IMR-90 (cell line): Measurements from ENCODE around the gene CKAP2L. TPM values are rescaled to one million over a fixed set of nuclear protein-coding genes. Genes with fewer than 3 reads are reported as not detected.

Experiments used
- ATAC-seq: fragments of 200-7000 bp; cut with Tn5 transposase; 2 replicates; pipeline ENCODE4 v1.9.1; 2020; ENCODE audit warnings: low read depth, mild to moderate bottlenecking, moderate library complexity
- BruUV-seq: library from RNA; stranded (reverse); fragments of 400-500 nt; replicated peaks from 2 replicates; lab custom pipeline; 2021; lab: Mats Ljungman, UMichigan
- CTCF ChIA-PET: fragments of 300-600 bp; formaldehyde crosslinking; extraction: SDS; loops from one replicate; lab custom pipeline; 2021; ENCODE audit warnings: antibody characterized with exemption; lab: Yijun Ruan, JAX
- POLR2A ChIA-PET: fragments of 300-600 bp; sonication (Branson Sonifier 250); formaldehyde crosslinking; loops from one replicate; lab custom pipeline; 2022; ENCODE audit warnings: antibody characterized with exemption; ENCODE audit not compliant: unreplicated experiment; lab: Charles Lee
- DNase-seq: peaks from one replicate; pipeline ENCODE4 v3.0.0; 2013
- H2AFZ ChIP-seq: replicated peaks from 2 replicates; pipeline ENCODE3; 2013; ENCODE audit warnings: low read length, mild to moderate bottlenecking; ENCODE audit not compliant: poor library complexity
- H2AK5ac ChIP-seq: 2 replicates; pipeline ENCODE4 v1.6.1; 2013; ENCODE audit warnings: low read depth, low read length, inconsistent platforms
- H2AK9ac ChIP-seq: replicated peaks from 2 replicates; pipeline ENCODE3; 2013; ENCODE audit warnings: mild to moderate bottlenecking, low read depth, low read length, moderate library complexity; ENCODE audit not compliant: poor library complexity
- H2BK120ac ChIP-seq: 2 replicates; pipeline ENCODE4 v1.6.1; 2013; ENCODE audit warnings: low read depth, low read length, inconsistent platforms
- H2BK15ac ChIP-seq: 3 replicates; pipeline ENCODE4 v1.6.1; 2013; ENCODE audit warnings: low read depth, low read length, inconsistent platforms
- H2BK20ac ChIP-seq: 2 replicates; pipeline ENCODE4 v1.6.1; 2013; ENCODE audit warnings: low read depth, mild to moderate bottlenecking, inconsistent platforms, low read length, moderate library complexity
- H2BK5ac ChIP-seq: 2 replicates; pipeline ENCODE4 v1.6.1; 2013; ENCODE audit warnings: mild to moderate bottlenecking, low read depth, low read length, inconsistent platforms; ENCODE audit not compliant: poor library complexity, severe bottlenecking
- H3K14ac ChIP-seq: replicated peaks from 2 replicates; pipeline ENCODE4 v1.6.1; 2013; ENCODE audit warnings: low read depth, low read length, inconsistent platforms
- H3K18ac ChIP-seq: 2 replicates; pipeline ENCODE4 v1.6.1; 2013; ENCODE audit warnings: low read depth, low read length, control low read depth
- H3K23ac ChIP-seq: 2 replicates; pipeline ENCODE4 v1.6.1; 2013; ENCODE audit warnings: low read depth, low read length, inconsistent platforms
- H3K27ac ChIP-seq: 2 replicates; pipeline ENCODE4 v1.5.1; 2013; ENCODE audit warnings: mild to moderate bottlenecking, control low read depth, low read length; ENCODE audit not compliant: insufficient read depth
- H3K27me3 ChIP-seq: 2 replicates; pipeline ENCODE4 v1.6.1; 2013; ENCODE audit warnings: low read length; ENCODE audit not compliant: control insufficient read depth, insufficient read depth
- H3K36me3 ChIP-seq: 2 replicates; pipeline ENCODE4 v1.6.1; 2013; ENCODE audit warnings: low read length, mixed read lengths; ENCODE audit not compliant: control insufficient read depth, insufficient read depth
- H3K4ac ChIP-seq: 2 replicates; pipeline ENCODE4 v1.6.1; 2013; ENCODE audit warnings: low read depth, low read length, inconsistent platforms
- H3K4me1 ChIP-seq: 2 replicates; pipeline ENCODE4 v1.6.1; 2013; ENCODE audit warnings: low read length, mixed read lengths; ENCODE audit not compliant: control insufficient read depth, insufficient read depth
- H3K4me2 ChIP-seq: 2 replicates; pipeline ENCODE4 v1.6.1; 2013; ENCODE audit warnings: low read depth, mild to moderate bottlenecking, control low read depth, low read length, moderate library complexity
- H3K4me3 ChIP-seq: 2 replicates; pipeline ENCODE4 v1.5.1; 2013; ENCODE audit warnings: low read depth, mild to moderate bottlenecking, control low read depth, low read length, moderate library complexity; ENCODE audit not compliant: insufficient read depth
- H3K56ac ChIP-seq: 2 replicates; pipeline ENCODE4 v1.6.1; 2013; ENCODE audit warnings: low read length, inconsistent platforms; ENCODE audit not compliant: insufficient read depth; ENCODE audit errors: extremely low read depth
- H3K79me1 ChIP-seq, 2 experiments: 2 replicates each; pipeline ENCODE4 v1.6.1; 2013; ENCODE audit warnings: low read length in 2 of 2, inconsistent platforms in 1 of 2, low read depth in 1 of 2
- H3K9ac ChIP-seq: 2 replicates; pipeline ENCODE4 v1.6.1; 2013; ENCODE audit warnings: low read depth, low read length, control low read depth
- H3K9me1 ChIP-seq: 2 replicates; pipeline ENCODE4 v1.6.1; 2013; ENCODE audit warnings: low read length, inconsistent platforms; ENCODE audit not compliant: insufficient read depth
- H3K9me3 ChIP-seq: 2 replicates; pipeline ENCODE4 v1.6.1; 2013; ENCODE audit warnings: low read length; ENCODE audit not compliant: control insufficient read depth, insufficient read depth
- H4K20me1 ChIP-seq: 2 replicates; pipeline ENCODE4 v1.6.1; 2013; ENCODE audit warnings: low read length, inconsistent platforms; ENCODE audit not compliant: insufficient read depth
- H4K5ac ChIP-seq: 2 replicates; pipeline ENCODE4 v1.6.1; 2013; ENCODE audit warnings: mild to moderate bottlenecking, low read depth, low read length, control low read depth
- H4K8ac ChIP-seq, 2 experiments: 2 replicates each; pipeline ENCODE4 v1.6.1; 2013; ENCODE audit warnings: low read depth in 2 of 2, low read length in 2 of 2, control low read depth in 1 of 2, inconsistent platforms in 1 of 2
- H4K91ac ChIP-seq: 2 replicates; pipeline ENCODE4 v1.6.1; 2013; ENCODE audit warnings: low read depth, low read length, inconsistent platforms; ENCODE audit not compliant: insufficient read depth
- BHLHE40 ChIP-seq: fragments of 150-350 bp; IDR thresholded peaks from 2 replicates; pipeline ENCODE4 v1.6.1; 2016; ENCODE audit warnings: mild to moderate bottlenecking, low read depth, low read length
- CEBPB ChIP-seq: IDR thresholded peaks from 2 replicates; pipeline ENCODE4 v1.6.1; 2012; ENCODE audit warnings: low read depth, low read length, improper control_type of control experiment
- CTCF ChIP-seq: conservative IDR thresholded peaks from 2 replicates; pipeline ENCODE4 v1.5.1; 2012; ENCODE audit warnings: mild to moderate bottlenecking, low read depth, low read length, improper control_type of control experiment
- FOS ChIP-seq: fragments of 150-350 bp; IDR thresholded peaks from 2 replicates; pipeline ENCODE4 v1.6.1; 2016; ENCODE audit warnings: low read depth, low read length
- MAZ ChIP-seq: IDR thresholded peaks from 2 replicates; pipeline ENCODE4 v1.6.1; 2012; ENCODE audit warnings: low read depth, mild to moderate bottlenecking, low read length, improper control_type of control experiment, moderate library complexity, borderline replicate concordance
- MXI1 ChIP-seq: IDR thresholded peaks from 2 replicates; pipeline ENCODE4 v1.6.1; 2012; ENCODE audit warnings: low read depth, mild to moderate bottlenecking, low read length, moderate library complexity, borderline replicate concordance
- NFE2L2 ChIP-seq: fragments of 150-350 bp; IDR thresholded peaks from 2 replicates; pipeline ENCODE4 v1.6.1; 2016; ENCODE audit warnings: low read depth, mild to moderate bottlenecking, low read length
- POLR2A ChIP-seq: IDR thresholded peaks from 2 replicates; pipeline ENCODE4 v1.6.1; 2012; ENCODE audit warnings: mild to moderate bottlenecking, low read depth, low read length
- WGBS, 2 experiments: methylation state at CpG; one replicate each; pipeline versions ENCODE4 v1.1.5 to v1.1.7; 2013; ENCODE audit warnings: missing lambda C conversion rate in 2 of 2; ENCODE audit not compliant: insufficient read length in 1 of 2; ENCODE audit errors: extremely low coverage in 2 of 2; 5-methylcytosine and 5-hydroxymethylcytosine counted together
- dilution Hi-C: fragments of 300-500 bp; cut with HindIII; formaldehyde crosslinking; loops from one replicate; pipeline ENCODE4 v1.14.3; 2018; ENCODE audit warnings: low sequenced_read_pairs; ENCODE audit not compliant: unreplicated experiment
- in situ Hi-C: fragments of 300-500 bp; cut with MboI; formaldehyde crosslinking; loops from 3 replicates; pipeline ENCODE4 v1.14.3; 2019; ENCODE audit warnings: low sequenced_read_pairs, inconsistent platforms, mixed read lengths
- intact Hi-C: fragments of 100-400 bp; cut with micrococcal nuclease; formaldehyde crosslinking; loops from 2 replicates; pipeline ENCODE4 v1.10.0; 2022
- polyA plus RNA-seq, 3 experiments: library from polyadenylated mRNA; depleted of rRNA; stranded (reverse); fragments of >200 nt; gene quantifications; 2 replicates each; pipeline ENCODE4 v1.2.3, GENCODE V29; 2012; ENCODE audit warnings: low replicate concordance in 1 of 3
- total RNA-seq: library from RNA; depleted of rRNA; stranded (reverse); fragments of >200 nt; gene quantifications from 2 replicates; pipeline ENCODE4 v1.2.3, GENCODE V29; 2012
- TF ChIP-seq, protein P1 (sequence below): fragments of 150-350 bp; IDR thresholded peaks from 2 replicates; pipeline ENCODE4 v1.6.1; 2017; ENCODE audit warnings: mild to moderate bottlenecking, antibody characterized with exemption, low read length, low read depth

Gene CKAP2L
- total and polyA plus RNA-seq, 2 of the 4 experiments (the other 2 are of a cell fraction): 6.4 to 9.9 TPM

- Histone ChIP-seq H4K91ac (peak overlapping the region; percentile 95), H3K9me3 (no peaks in the 10 kb centered on the region), H3K14ac (peak overlapping the region; percentile 88), H4K20me1 (no peaks in the 10 kb centered on the region), H2BK120ac (peak overlapping the region; percentile 92), H3K9ac (no peak overlapping the region), H2BK15ac (peak overlapping the region; percentile 84), H3K36me3 (no peaks in the 10 kb centered on the region), H2BK20ac (peak overlapping the region; percentile 96), H2AFZ (peak overlapping the region; percentile 78), H3K4ac (peak overlapping the region; percentile 95), H3K18ac (peak overlapping the region; percentile 92), H2AK9ac (peak overlapping the region; percentile 81), H3K56ac (peak overlapping the region; percentile 68), H4K5ac (peak overlapping the region; percentile 99), H2BK5ac (peak overlapping the region; percentile 91), H3K27me3 (no peaks in the 10 kb centered on the region), H3K27ac (peak overlapping the region; percentile 69), H2AK5ac (peak overlapping the region; percentile 92), H3K23ac (peak overlapping the region; percentile 69), H3K4me3 (no peak overlapping the region), H3K4me1 (peaks cover 18% of the 10 kb centered on the region), H3K4me2 (no peak overlapping the region), H3K9me1 (peaks cover 15% of the 10 kb centered on the region), H4K8ac (peak overlapping the region; percentile 90 to 97), H3K79me1 (peaks cover 4 to 9% of the 10 kb centered on the region in 2 experiments; a peak in 2 of 4 replicates)
- ATAC-seq (peak; percentile 63), DNase-seq (peak; percentile 96)
- intact Hi-C loops: no loop called here
- in situ Hi-C loops: no loop called here
- 56% methylated on average over 2 of the region's 7 CpGs; no CpG with 5 or more reads in 1 of the 2 experiments for WGBS, 2 experiments
- POLR2A ChIA-PET: no interaction called here
- no TSS peak for BruUV-seq
- CTCF ChIA-PET: interaction anchor here (0.5 to 1.5 kb wide), 3 partner anchors 10 to 130 kb away, joined by 4 to 6 read pairs (median 5); no protein-coding TSS in a partner anchor
- dilution Hi-C loops: no loop called here
- TF ChIP-seq MAZ: no peak
- TF ChIP-seq, protein P1, sequence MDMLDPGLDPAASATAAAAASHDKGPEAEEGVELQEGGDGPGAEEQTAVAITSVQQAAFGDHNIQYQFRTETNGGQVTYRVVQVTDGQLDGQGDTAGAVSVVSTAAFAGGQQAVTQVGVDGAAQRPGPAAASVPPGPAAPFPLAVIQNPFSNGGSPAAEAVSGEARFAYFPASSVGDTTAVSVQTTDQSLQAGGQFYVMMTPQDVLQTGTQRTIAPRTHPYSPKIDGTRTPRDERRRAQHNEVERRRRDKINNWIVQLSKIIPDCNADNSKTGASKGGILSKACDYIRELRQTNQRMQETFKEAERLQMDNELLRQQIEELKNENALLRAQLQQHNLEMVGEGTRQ: peak; percentile 43; the same call in 1 of the 2 replicates
- TF ChIP-seq CEBPB: peak; percentile 62; the same call in 1 of the 2 replicates
- peak; percentile 15; the same call in 1 of the 2 replicates for TF ChIP-seq FOS
- TF ChIP-seq CTCF: no peak
- TF ChIP-seq POLR2A: peak; percentile 48; the same call in 1 of the 2 replicates
- peak; percentile 99 for TF ChIP-seq BHLHE40
- no peak for TF ChIP-seq MXI1
- TF ChIP-seq NFE2L2: no peak
Observed at GRCh38 chr2:112811841-112812306, 47.5 kb upstream of the CKAP2L start.
